Activated effector memory CD4-positive, alpha-beta T cell treated with Interleukin-2 at 50 U/mL for 16 hours (primary cell): ENCODE measurements around the gene TMEM51.

Experiments
- DNase-seq: peaks from one replicate; pipeline ENCODE4 v3.0.0-alpha.2; 2020

The TMEM51 gene

DNA sequence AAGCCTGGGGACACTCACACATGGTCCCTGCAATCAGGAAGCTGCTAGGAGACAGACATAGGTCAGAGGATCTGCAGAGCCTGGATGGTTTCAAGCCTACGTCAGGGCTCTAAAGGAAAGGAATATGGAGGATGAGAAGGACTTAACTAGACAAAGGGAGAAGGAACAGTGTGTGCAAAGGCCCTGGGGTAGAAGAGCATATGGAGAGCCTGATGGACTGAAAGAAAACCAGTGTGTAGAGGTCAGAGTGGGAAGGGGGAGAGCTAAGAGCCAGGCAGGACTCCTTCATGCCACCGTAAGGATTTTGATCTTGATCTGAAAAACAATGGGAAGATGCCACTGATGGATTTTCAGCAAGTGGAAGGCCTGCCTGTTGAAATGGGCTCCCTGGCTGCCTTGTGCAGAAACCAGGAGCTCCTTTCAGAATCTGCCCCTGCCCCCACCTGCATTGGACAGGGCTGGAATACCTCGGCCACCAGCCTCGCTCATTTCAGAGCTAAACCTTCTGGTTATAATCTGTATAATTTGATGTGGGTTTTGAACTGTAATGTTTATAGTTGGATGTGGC, 102.1 kb downstream of the TMEM51 start:
- DNase-seq: no peak

DNA sequence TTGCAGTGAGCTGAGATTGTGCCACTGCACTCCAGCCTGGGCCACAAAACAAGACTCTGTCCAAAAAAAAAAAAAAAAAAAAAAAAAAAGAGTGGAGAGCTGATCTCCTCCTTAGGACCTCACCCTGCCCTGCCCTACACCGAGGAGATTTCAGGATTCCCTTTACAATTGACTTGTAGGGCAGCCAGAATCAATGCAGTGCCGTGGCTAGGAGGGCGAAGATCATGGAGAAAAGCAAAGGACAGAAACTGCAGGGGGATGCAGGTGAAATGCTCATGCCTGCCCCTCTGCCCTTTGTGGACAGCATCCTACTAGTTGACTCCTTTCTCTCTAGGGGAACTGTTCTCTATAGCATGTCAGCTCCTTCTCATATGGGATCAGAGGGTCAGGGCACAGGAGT, 103.0 kb downstream of the TMEM51 start:
- no peak for DNase-seq

DNA sequence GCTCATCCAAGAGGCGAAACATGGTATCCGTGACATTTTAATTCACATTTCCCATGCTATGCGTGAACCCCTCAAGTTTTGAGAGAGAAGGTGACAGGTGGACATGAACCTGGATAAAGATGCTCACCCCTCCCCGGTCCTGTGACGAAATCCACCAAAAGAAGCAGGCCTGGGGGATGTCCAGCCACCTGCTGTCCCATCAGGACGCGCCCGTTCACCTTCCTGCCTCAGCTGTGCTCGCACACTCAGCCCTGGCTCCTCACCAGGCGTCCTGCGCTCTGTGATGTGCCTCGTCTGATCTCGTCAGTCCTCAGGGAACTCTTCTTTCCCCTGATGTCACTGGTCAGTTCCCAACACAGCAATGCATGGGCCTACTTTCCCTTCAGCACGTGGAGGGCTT, 103.8 kb downstream of the TMEM51 start:
- no peak for DNase-seq

DNA sequence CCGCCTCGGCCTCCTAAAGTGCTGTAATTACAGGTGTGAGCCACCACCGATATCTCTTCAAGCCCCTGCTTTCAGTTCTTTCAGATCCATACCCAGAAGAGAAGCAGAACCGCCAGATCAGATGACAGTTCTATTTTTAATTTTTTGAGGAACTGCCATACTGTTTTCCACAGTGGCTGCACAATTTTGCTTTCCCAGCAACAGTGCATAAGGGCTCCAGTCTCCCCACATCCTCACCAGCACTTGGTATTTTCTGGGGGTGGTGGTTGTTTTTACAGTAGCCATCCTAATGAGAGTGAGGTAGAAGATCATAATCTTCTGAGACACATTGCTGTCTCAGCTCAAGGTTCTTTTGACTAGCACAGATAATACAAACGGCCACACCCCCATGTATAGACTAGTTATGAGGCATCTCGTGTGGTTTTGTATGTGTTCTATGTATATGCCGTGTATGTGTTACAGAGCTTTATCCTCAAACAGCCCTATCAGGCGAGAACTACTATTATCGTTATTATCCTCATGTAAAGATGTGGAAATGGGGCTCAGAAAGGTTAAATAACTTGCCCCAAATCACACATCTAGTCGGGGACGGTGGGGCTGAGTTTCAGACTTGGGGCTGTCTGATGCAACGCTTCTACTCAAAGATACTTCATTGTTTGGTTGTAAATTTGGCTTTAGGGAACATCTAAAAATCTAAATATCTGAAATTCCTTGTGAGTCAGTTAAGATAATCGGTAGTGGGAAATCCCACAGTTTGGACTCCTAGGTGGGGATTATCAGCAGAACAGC, 105.5 kb downstream of the TMEM51 start:
- no peak for DNase-seq

DNA sequence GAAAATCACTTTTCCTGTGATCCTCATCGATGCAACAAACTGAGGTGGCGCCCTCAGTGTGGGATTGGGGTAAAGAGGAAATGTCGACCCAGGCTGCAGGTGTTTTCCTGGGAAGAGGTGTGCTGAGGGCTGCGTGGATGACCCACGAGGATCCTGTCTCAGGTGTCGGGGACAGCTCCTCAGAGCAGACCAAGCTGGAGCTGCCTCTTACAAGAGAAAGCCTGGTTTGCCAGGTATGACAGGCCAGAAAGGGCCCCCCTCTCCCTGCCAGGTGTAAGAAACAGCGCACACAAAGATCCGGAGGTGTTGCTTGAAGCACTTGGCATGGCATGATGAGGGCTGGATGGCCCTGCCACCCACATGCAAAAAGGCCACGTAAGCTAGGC, 106.1 kb downstream of the TMEM51 start:
- DNase-seq: no peak

DNA sequence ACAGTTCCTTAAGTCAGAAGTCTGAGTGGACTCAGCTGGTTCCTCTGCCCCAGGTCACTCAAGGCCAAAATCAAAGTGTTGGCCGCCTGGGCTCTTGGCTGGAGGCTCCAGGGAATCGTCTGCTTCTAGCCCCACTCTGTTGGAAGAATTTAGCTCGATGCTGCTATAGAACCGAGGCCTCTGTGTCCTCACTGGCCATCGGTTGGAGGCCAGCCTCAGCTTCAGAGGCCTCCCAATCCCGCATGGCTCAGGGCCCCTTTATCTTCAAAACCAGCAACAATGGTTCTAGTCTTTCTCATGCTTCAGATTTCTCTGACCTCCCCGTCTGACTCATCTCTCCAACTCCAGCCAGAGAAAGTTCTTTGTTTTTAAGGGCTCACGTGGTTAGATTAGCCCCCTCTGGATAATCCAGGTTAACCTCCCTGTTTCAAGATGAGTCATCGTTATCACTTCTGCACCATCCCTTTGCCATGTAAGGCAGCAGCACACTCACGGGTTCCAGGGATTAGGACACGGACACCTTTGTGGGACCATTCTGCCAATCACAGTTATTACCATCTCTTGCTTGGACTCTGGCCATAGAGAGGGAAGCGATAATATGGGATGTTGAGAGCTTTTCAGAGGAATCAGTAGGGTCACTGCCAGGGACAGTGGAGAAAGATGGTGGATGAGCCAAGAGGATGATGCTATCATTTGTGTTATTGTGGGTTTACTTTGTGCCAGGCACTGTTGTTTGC, 107.0 kb downstream of the TMEM51 start:
- no peak for DNase-seq

DNA sequence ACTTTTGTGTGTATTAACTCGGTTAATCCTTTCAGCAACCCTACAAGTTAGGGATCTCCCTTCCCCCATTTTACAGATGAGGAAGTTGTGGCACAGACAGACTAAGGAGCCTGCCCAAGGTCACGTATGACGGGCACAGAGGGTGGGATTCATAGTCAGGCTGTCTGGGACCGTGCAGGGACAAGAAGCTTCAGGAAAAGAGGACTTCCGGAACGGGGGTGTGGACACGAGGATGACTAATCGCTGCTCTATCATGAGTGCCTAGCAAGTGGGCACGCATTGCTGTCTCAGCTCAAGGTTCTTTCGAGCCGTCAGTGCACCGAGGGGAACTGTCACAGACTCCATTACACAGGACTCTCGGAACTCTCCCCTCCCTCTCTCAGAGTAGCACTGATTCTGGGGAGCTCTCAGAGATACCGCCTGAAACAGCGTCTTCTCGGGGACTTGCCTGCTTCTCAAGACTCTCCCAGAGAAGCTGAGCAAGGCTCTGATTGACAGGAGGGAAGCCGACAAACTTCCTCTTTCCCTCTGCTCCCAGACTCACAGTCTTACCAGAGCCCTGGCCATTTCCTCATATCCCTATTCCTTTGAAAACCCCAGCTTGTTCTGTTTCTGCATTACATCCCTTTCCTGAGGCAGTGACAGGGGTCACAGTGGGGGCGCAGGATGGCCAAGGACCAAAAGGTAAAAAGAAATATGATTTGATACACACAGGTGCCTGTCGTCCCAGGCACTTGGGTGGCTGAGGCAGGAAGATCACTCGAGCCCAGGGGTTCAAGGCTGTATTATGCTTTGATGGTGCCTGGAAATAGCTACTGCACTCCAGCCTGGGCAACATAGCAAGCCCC, 107.8 kb downstream of the TMEM51 start:
- DNase-seq: no peak

DNA sequence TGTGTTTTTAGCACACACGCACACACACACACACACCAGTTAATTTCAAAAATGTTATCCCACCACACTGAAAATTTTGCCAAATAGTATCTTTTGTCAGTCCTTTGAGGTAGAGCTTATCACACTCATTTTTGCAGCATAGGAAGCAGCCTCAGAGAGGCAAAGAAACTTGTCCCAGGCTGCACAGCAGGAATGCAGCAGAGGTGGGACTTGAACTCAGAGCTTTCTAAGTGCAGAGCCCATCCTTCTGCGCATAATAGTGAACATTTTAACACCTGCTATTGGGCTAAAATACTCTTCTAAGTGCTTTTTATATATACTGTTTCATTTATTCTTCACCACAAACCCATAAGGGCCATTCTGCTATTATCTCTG, 108.4 kb downstream of the TMEM51 start:
- no peak for DNase-seq

DNA sequence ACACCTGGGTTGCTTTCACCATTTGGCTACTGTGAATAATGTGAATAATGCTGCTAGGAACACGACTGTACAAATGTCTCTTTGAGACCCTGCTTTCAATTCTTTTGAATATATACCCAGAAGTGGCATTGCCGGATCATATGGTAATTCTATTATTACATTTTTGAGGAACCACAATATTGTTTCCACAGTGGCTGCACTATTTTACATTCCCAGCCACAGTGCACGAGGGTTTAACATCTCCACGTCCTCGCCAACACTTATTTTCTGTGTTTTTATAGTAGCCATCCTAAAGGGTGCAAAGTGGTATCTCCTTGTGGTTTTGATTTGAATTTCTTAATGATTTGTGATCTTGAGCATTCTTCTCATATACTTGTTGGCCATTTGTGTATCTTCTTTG, 109.2 kb downstream of the TMEM51 start:
- no peak for DNase-seq

DNA sequence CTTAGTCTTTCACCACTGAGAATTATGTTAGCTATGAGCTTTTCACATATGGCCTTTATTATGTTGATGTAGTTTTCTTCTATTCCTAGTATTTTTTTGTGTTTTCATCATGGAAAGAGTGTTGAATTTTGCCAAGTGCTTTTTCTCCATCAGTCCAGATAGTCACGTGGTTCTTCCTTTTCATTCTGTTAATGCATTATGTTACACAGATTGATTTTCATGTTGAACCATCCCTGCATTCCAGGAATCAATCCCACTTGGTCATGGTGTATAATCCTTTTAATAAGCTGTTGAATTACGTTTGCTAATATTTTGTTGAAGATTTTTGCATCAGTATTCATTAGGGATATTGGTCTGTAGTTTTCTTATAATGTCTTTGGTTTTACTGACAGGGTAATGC, 111.2 kb downstream of the TMEM51 start:
- no peak for DNase-seq
